Measurements from ENCODE around the gene TNIK.

TNIK gene

GRCh38 chr3:171198781-171199472, 261.3 kb downstream of the TNIK start:
- Mint-ChIP-seq H3K27ac (no peak overlapping the region), H3K36me3 (ENCODE audit: low read depth) (peaks cover 22% of the 10 kb centered on the region), H3K4me3 (no peak overlapping the region), H3K9me3 (peaks cover 11% of the 10 kb centered on the region), H3K4me1 (ENCODE audit: low read depth) (peaks cover 14% of the 10 kb centered on the region), H3K27me3 (ENCODE audit: low read depth) (no peaks in the 10 kb centered on the region)

DNA sequence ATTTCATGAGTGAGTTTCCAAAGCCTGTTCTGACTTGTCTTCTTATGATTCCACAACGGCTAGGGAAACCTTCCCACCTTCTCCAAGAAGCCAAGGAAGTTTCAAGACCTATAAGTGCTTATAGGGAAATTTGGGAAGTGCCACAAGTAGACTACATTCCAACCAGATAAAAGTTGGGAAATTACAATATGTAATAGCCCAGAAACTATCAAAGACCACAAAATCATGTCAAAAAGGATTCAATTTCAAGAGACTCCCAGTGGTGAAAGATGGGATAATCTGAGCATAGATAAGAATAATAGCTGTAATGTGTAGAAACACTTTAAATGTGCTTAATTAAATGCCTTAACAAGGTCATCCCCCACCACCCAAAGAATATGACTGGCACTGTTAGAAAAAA, 264.5 kb downstream of the TNIK start:
- Mint-ChIP-seq H3K4me3 (no peak overlapping the region), H3K27me3 (ENCODE audit: low read depth) (no peaks in the 10 kb centered on the region), H3K4me1 (ENCODE audit: low read depth) (peaks cover 15% of the 10 kb centered on the region), H3K36me3 (ENCODE audit: low read depth) (peaks cover 36% of the 10 kb centered on the region), H3K27ac (no peak overlapping the region), H3K9me3 (peaks cover 11% of the 10 kb centered on the region)

GRCh38 chr3:171194965-171195364, 265.2 kb downstream of the TNIK start:
- H3K4me1 Mint-ChIP-seq (ENCODE audit: low read depth), result peaks cover 17% of the 10 kb centered on the region
- H3K4me3 Mint-ChIP-seq, result no peak overlapping the region
- peaks cover 11% of the 10 kb centered on the region for H3K9me3 Mint-ChIP-seq
- peaks cover 37% of the 10 kb centered on the region for H3K36me3 Mint-ChIP-seq (ENCODE audit: low read depth)
- no peaks in the 10 kb centered on the region for H3K27me3 Mint-ChIP-seq (ENCODE audit: low read depth)
- H3K27ac Mint-ChIP-seq, result no peak overlapping the region

GRCh38 chr3:171193693-171194092, 266.5 kb downstream of the TNIK start:
- Mint-ChIP-seq H3K4me1 (ENCODE audit: low read depth) (peaks cover 23% of the 10 kb centered on the region), H3K27me3 (ENCODE audit: low read depth) (no peaks in the 10 kb centered on the region), H3K27ac (no peak overlapping the region), H3K9me3 (peaks cover 11% of the 10 kb centered on the region), H3K36me3 (ENCODE audit: low read depth) (peaks cover 43% of the 10 kb centered on the region), H3K4me3 (no peak overlapping the region)

DNA sequence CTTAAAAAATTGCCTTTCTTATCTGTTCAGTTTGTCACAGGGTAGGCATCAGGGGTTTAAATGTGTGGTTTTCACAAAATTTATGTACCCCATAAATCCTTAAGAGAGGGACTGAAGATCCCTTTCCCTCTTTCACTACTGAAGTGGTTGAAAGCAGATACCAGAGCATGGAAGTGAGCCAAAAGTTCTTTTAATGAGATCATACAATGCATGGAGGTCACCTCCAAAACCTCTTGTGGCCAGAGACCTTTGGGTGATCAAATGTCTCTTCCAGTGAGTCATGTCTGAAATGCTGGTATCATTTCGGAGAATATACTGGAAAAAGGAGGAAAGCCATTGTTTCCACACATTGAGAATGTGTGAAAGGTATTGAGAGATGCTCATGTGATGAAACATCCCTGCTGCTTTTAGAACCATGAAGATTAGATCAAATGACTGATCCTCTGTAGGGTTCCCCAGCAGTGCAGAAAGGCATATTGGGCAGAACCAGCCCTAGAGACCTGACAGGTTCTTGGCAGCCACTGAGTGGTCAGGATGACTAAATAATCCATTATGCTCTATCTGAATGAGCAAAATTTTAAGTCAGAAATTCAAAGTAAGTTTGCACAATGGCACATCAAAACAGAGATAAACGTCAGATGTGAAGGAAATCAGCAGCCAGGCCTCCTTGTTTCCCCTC, 267.9 kb downstream of the TNIK start:
- no peak overlapping the region for H3K4me3 Mint-ChIP-seq
- no peak overlapping the region for H3K27ac Mint-ChIP-seq
- peaks cover 24% of the 10 kb centered on the region for H3K4me1 Mint-ChIP-seq (ENCODE audit: low read depth)
- H3K27me3 Mint-ChIP-seq (ENCODE audit: low read depth), result no peaks in the 10 kb centered on the region
- peaks cover under 1% of the 10 kb centered on the region for H3K9me3 Mint-ChIP-seq
- peaks cover 45% of the 10 kb centered on the region for H3K36me3 Mint-ChIP-seq (ENCODE audit: low read depth)

- no peak overlapping the region for H3K27ac Mint-ChIP-seq
- H3K27me3 Mint-ChIP-seq (ENCODE audit: low read depth), result no peaks in the 10 kb centered on the region
- H3K9me3 Mint-ChIP-seq, result no peaks in the 10 kb centered on the region
- H3K36me3 Mint-ChIP-seq (ENCODE audit: low read depth), result peaks cover 46% of the 10 kb centered on the region
- no peak overlapping the region for H3K4me3 Mint-ChIP-seq
- peaks cover 27% of the 10 kb centered on the region for H3K4me1 Mint-ChIP-seq (ENCODE audit: low read depth)
These were observed 269.5 kb downstream of the TNIK start for GRCh38 chr3:171190668-171191067.

GRCh38 chr3:171189394-171190080, 270.7 kb downstream of the TNIK start:
- peak overlapping the region; percentile 19 for H3K27ac Mint-ChIP-seq
- H3K4me3 Mint-ChIP-seq, result no peak overlapping the region
- H3K27me3 Mint-ChIP-seq (ENCODE audit: low read depth), result no peaks in the 10 kb centered on the region
- no peaks in the 10 kb centered on the region for H3K9me3 Mint-ChIP-seq
- peaks cover 46% of the 10 kb centered on the region for H3K36me3 Mint-ChIP-seq (ENCODE audit: low read depth)
- peaks cover 35% of the 10 kb centered on the region for H3K4me1 Mint-ChIP-seq (ENCODE audit: low read depth)

GRCh38 chr3:171187706-171188290, 272.4 kb downstream of the TNIK start:
- no peaks in the 10 kb centered on the region for H3K27me3 Mint-ChIP-seq (ENCODE audit: low read depth)
- no peaks in the 10 kb centered on the region for H3K9me3 Mint-ChIP-seq
- H3K36me3 Mint-ChIP-seq (ENCODE audit: low read depth), result peaks cover 40% of the 10 kb centered on the region
- H3K27ac Mint-ChIP-seq, result no peak overlapping the region
- peaks cover 40% of the 10 kb centered on the region for H3K4me1 Mint-ChIP-seq (ENCODE audit: low read depth)
- no peak overlapping the region for H3K4me3 Mint-ChIP-seq

- Mint-ChIP-seq H3K9me3 (no peaks in the 10 kb centered on the region), H3K4me1 (ENCODE audit: low read depth) (peaks cover 40% of the 10 kb centered on the region), H3K27me3 (ENCODE audit: low read depth) (no peaks in the 10 kb centered on the region), H3K36me3 (ENCODE audit: low read depth) (peaks cover 41% of the 10 kb centered on the region), H3K27ac (no peak overlapping the region), H3K4me3 (no peak overlapping the region)
These were observed 273.2 kb downstream of the TNIK start for GRCh38 chr3:171186817-171187500.

DNA sequence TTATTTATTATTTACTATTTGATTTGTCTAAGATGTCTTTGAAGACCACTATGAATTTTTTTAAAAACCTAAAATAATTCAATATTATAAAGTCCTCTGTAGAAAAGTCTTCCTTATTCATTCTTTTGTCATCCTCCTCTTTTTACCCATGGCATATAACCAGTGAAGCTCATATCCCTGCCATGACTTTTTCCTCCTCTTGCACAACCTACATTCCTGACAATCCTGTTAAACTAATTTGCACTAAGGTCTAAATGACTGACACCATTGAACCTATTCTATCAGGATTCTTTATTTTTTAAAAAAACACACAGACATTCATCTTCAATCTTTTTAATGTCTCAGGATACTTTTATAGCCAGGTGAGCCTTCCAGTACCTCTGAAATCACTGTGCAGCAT, 273.8 kb downstream of the TNIK start:
- Mint-ChIP-seq H3K27ac (no peak overlapping the region), H3K27me3 (ENCODE audit: low read depth) (no peaks in the 10 kb centered on the region), H3K9me3 (no peaks in the 10 kb centered on the region), H3K4me3 (no peak overlapping the region), H3K36me3 (ENCODE audit: low read depth) (peaks cover 41% of the 10 kb centered on the region), H3K4me1 (ENCODE audit: low read depth) (peaks cover 40% of the 10 kb centered on the region)

DNA sequence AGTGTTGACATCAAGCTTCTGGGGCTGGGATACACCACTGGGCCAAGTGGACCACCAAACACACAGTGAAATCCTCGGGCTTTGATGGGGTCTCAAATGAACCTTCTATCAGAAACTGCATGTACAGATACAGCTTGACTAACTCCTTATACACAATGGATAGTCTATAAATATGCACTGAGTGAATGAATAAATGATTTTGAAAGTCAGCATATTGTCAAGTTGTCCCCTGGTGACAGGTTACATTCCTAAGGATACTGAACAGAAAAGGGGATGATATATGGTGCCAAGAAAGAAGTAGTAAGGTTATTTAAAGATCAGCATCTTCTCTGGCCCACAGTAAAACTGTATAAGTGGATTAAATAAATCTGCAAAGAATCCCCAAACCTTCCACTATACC, 274.2 kb downstream of the TNIK start:
- H3K4me1 Mint-ChIP-seq (ENCODE audit: low read depth), result peaks cover 40% of the 10 kb centered on the region
- H3K9me3 Mint-ChIP-seq, result no peaks in the 10 kb centered on the region
- no peak overlapping the region for H3K4me3 Mint-ChIP-seq
- H3K36me3 Mint-ChIP-seq (ENCODE audit: low read depth), result peaks cover 43% of the 10 kb centered on the region
- H3K27me3 Mint-ChIP-seq (ENCODE audit: low read depth), result no peaks in the 10 kb centered on the region
- H3K27ac Mint-ChIP-seq, result no peak overlapping the region

DNA sequence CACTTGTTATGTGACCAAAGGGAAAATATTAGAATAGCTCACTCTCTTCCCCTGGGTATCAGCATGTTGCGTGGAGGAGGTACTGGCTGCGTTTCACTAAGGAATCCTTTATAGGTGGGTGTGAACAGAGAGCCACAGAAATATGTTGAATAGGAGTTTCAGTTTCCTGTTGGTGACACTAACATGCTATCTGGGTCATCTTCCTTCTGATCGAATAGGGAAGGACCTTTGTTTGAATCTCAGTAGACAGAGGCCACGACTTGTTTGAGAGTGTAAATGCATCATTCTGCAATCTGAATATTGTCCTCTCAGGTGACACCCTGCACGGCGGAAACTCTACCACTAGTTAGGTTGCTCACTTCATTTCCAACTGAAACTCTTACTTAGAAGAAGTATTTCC, 275.8 kb downstream of the TNIK start:
- Mint-ChIP-seq H3K27me3 (ENCODE audit: low read depth) (no peaks in the 10 kb centered on the region), H3K4me1 (ENCODE audit: low read depth) (peaks cover 35% of the 10 kb centered on the region), H3K36me3 (ENCODE audit: low read depth) (peaks cover 41% of the 10 kb centered on the region), H3K4me3 (no peak overlapping the region), H3K9me3 (no peaks in the 10 kb centered on the region), H3K27ac (no peak overlapping the region)

- Mint-ChIP-seq H3K27ac (no peak overlapping the region), H3K4me3 (no peak overlapping the region), H3K9me3 (no peaks in the 10 kb centered on the region), H3K4me1 (ENCODE audit: low read depth) (peaks cover 37% of the 10 kb centered on the region), H3K27me3 (ENCODE audit: low read depth) (no peaks in the 10 kb centered on the region), H3K36me3 (ENCODE audit: low read depth) (peaks cover 36% of the 10 kb centered on the region)
These were observed 277.2 kb downstream of the TNIK start for GRCh38 chr3:171183042-171183441.

GRCh38 chr3:171181907-171182690, 278.1 kb downstream of the TNIK start:
- H3K4me3 Mint-ChIP-seq, result no peak overlapping the region

More at GRCh38 chr3:171181907-171182690, 278.1 kb downstream of the TNIK start:
- peaks cover 39% of the 10 kb centered on the region for H3K4me1 Mint-ChIP-seq (ENCODE audit: low read depth)
- H3K27ac Mint-ChIP-seq, result no peak overlapping the region
- no peaks in the 10 kb centered on the region for H3K27me3 Mint-ChIP-seq (ENCODE audit: low read depth)
- peaks cover 38% of the 10 kb centered on the region for H3K36me3 Mint-ChIP-seq (ENCODE audit: low read depth)
- H3K9me3 Mint-ChIP-seq, result no peaks in the 10 kb centered on the region
